ENCODE measurements around the gene GFOD1.

The GFOD1 gene

DNA sequence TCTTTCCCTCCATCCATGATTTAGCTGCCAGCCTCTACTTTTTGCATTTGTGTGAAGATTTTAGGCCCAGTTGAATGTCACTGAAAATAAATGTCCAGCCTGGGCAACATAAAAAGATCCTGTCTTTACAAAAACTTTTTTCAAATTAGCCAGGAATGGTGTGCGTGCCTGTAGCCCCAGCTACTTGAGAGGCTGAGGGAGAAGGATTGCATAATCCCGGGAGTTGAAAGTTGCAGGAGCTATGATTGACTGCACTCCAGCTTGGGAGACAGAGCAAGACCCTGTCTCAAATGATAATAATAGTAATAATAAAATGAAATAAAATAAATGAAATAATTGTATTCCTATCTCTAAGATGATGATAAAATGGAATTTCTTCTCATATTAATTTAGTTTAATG is 5.0 kb upstream of the GFOD1 start:
- no peak overlapping the region for H3K4me3 ChIP-seq (ENCODE audit: low read depth, low read length)
- TF ChIP-seq, protein P1, sequence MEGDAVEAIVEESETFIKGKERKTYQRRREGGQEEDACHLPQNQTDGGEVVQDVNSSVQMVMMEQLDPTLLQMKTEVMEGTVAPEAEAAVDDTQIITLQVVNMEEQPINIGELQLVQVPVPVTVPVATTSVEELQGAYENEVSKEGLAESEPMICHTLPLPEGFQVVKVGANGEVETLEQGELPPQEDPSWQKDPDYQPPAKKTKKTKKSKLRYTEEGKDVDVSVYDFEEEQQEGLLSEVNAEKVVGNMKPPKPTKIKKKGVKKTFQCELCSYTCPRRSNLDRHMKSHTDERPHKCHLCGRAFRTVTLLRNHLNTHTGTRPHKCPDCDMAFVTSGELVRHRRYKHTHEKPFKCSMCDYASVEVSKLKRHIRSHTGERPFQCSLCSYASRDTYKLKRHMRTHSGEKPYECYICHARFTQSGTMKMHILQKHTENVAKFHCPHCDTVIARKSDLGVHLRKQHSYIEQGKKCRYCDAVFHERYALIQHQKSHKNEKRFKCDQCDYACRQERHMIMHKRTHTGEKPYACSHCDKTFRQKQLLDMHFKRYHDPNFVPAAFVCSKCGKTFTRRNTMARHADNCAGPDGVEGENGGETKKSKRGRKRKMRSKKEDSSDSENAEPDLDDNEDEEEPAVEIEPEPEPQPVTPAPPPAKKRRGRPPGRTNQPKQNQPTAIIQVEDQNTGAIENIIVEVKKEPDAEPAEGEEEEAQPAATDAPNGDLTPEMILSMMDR (conservative IDR thresholded peaks at IDR 0.05; ENCODE audit: low read depth, low read length) = no peak
- no peak for DNase-seq (ENCODE audit: low read depth)

DNA sequence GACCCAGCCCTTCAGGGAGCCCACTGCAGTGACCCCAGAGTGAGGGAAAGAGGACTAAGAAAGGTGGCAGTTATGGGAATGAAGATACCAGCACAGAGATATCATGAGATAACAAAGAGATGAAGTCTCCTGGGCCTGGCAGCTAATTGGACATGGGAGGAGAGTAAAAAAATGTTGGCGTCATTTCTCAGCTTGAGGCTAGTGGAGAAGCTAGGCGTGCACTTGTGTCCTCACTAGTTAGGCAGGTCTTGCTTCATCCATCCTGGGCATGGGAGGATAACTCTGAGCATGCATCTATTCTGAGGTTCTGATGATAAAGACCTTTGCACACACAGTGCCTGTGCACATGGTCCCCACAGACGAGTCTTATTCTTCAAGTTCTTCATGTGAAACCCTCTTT is 4.1 kb upstream of the GFOD1 start:
- DNase-seq (ENCODE audit: low read depth) = no peak
- TF ChIP-seq, protein P1 (conservative IDR thresholded peaks at IDR 0.05; ENCODE audit: low read depth, low read length) = no peak
- H3K4me3 ChIP-seq (ENCODE audit: low read depth, low read length) = no peak overlapping the region

DNA sequence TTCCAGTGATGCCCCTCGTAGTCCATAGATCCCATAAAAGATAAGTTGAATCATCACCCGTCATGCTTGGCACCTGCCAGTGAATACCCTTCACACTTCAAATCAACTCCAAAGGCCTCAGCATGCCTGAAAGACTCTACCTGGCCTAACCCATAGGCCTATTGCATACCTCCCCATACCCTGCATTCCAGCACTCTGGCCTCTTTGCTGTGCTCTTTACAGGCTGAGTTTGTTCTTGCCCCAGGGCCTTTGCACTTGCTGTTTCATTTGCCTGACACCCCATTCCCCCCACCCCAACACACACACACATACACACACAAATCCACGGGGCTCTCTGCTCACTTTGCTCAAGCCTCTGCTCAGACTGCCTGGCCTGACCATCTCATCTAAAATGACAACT is 3.0 kb upstream of the GFOD1 start:
- no peak for DNase-seq (ENCODE audit: low read depth)
- H3K4me3 ChIP-seq (ENCODE audit: low read depth, low read length) = no peak overlapping the region
- TF ChIP-seq, protein P1 (conservative IDR thresholded peaks at IDR 0.05; ENCODE audit: low read depth, low read length) = no peak

DNA sequence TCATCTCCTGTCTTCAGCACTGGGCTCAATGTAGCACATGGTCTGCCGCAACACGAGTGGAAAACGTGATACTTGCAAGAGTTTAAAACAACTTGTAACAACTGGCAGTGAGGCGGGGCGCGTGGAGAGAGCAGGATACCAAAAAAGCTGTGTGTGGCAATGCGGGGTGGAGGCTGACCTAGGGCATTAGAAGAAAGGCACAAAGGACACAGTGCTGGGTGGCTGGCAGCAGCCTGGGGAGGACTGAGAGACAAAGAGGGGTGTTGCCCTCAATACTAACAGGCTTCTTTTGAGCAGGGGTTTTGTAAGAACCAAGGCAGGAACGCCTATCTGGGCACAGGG is 1.5 kb upstream of the GFOD1 start:
- H3K4me3 ChIP-seq (ENCODE audit: low read depth, low read length) = no peak overlapping the region
- no peak for DNase-seq (ENCODE audit: low read depth)
- TF ChIP-seq, protein P1 (conservative IDR thresholded peaks at IDR 0.05; ENCODE audit: low read depth, low read length) = no peak

DNA sequence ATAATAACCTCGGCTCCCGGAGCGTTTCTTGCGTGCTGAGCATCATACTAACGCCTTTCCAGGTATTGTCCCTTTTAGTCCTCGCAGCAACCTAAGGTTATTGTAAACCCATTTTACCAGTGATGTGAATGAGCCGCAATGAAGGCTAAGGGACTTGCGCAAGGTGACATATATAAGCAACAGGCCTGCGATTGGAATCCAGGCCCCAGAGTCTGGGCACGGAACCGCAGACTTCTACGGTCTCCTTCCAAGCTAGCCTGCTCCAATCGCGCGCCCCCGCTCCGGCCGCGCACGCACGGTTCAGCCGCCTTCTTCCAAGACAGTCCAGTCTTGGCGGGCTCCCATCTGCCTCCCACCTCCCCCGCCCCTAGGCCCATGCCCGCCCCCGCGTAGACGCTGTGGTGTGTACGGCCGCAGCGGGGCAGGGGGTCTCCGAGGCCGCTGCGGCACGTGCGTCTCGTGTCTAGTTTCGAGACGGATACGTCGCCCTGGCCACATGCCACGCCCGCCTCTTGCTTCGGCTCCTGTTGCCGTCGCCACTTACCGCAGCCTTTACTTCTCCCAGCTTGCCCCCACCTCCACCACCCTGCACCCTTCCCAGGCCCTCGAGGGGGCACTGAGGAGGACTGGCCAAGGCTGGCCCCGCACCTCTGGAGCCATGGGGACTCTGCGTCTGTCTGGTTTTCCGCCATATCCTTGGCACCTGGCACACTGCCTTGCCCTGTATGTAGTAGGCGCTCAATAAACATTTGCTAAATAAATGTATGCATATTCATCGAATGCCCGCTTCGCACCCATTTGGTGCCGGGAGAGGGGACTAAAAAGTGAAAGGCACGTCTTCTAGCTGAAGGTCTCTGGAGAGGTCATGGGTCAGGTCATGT is 855 bp upstream of the GFOD1 start:
- peak; percentile 67 for DNase-seq (ENCODE audit: low read depth)
- H3K4me3 ChIP-seq (ENCODE audit: low read depth, low read length) = peak overlapping the region; percentile 71

DNA sequence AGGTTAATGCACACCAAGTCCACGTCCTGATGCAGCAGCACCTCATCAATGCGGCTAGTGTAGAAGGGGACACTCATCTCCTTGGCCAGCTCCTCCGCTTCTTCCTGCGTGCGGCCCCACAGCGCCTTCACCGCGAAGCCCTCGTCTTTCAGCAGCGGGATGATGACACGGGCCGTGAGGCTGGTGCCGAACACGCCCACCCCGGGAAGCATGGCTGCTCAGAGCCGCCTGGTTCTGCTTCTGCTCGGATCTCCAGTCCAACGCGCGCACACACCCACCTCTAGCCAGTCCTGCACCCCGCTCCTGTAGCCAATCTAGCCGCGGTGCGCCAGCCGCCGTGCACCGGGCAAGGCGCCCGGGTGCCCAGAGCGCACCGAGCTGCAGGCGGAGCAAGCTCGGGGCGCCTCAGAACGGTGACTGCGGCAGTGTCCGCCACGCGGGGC is 700 bp downstream of the GFOD1 start:
- peak; percentile 74 for DNase-seq (ENCODE audit: low read depth)
- peak overlapping the region; percentile 71 for H3K4me3 ChIP-seq (ENCODE audit: low read depth, low read length)
- TF ChIP-seq, protein P1 (conservative IDR thresholded peaks at IDR 0.05; ENCODE audit: low read depth, low read length) = no peak

More for the DNA sequence above, 855 bp upstream of the GFOD1 start:
- TF ChIP-seq, protein P1 (conservative IDR thresholded peaks at IDR 0.05; ENCODE audit: low read depth, low read length) = no peak

All from choroid plexus epithelial cell (primary cell).